NCI-H2107 treated with DMSO at 0.1 percent for 48 hours (cell line): ENCODE measurements around the gene TBL1XR1.

Source experiments
- DNase-seq: peaks from one replicate; lab custom pipeline; 2025; ENCODE audit not compliant: unreplicated experiment; lab: John Stamatoyannopoulos, UW

Gene TBL1XR1

GRCh38 chr3:177068967-177069366 lies 128.3 kb downstream of the TBL1XR1 start:
- DNase-seq, result no peak

GRCh38 chr3:177066068-177066467 lies 131.2 kb downstream of the TBL1XR1 start:
- no peak for DNase-seq

DNA sequence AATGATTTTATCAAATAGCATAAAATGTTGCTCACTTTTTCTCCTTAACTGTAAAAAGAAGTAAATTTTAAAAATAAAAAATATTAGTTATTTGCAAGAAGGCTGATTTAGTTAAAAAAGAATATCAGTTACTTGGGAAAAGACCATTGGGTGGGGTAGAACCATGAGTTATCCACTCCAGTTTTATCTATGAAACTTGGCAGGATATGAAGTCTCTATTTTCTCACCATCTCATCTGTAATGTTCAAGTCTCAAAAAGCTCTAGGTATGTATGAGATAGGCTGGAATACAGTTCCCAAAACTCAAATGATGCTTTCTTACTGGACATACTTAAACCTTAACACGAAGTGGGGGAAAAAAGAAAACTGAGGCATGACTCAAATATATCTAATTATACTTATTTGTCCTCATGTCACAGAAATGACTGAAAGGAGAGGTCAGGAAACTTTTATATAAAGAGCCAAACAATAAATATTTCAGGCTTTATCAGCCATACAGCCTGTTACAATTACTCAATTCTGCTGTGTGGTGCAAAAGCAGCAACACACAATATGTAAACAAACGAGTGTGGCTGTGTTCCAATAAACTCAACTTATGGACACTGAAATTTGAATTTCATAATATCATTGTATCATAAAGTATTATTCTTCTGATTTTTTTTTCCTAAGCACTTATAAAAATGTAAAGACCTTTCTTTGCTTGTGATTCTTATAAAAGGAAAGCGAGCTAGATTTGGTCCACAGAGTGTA lies 131.8 kb downstream of the TBL1XR1 start:
- no peak for DNase-seq

DNA sequence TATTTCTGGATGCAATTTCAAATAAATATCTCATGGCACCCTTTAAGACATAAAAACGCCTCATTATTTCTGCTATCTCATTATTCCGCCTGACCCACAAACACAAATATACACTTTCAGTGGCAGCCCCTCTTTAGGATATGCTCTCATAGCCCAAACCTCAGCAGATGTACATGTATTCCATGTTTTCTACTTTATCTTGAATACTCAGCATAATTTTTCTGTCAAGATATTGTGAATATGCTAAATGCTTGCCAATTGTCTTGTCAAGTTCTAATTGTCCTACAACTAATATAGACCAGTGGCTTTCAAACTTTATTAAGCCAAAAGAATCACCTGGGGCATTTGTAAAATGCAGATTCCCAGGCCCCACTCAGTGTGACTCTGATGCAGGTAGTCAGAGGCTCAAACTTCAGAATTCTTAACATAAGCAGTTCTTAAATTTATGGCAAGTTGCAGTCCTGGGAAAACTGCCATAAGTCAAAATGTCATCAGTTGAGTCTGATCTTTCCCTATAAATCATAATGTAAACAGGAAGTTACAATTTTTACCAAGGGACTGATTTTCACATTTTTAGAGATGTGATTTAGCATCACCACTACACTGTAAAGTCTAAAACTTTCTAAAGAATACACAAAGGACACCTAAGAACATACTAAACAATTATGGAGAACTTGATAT lies 135.1 kb downstream of the TBL1XR1 start:
- DNase-seq, result no peak

- no peak for DNase-seq
Measured at GRCh38 chr3:177061369-177061768, 135.9 kb downstream of the TBL1XR1 start.

DNA sequence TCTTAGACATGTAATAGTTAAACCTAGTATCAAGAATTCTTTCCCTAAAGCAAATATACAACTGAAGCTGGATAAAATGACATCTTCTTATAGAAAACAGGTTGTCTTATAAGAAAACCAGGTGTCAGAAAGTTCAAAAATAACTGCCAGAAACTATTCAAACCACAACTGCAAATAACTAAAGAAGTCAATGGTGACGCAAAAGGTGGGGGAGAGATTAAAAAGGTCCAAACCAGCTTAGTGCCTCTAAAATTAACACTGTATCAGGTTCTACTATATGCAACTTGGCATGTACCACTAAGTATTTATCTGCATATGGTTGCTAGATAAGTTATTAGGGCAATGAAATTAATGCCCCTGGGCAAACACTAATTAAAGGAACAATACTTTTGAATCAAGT lies 136.8 kb downstream of the TBL1XR1 start:
- DNase-seq, result no peak

- DNase-seq, result no peak
Measured at GRCh38 chr3:177058648-177059047, 138.6 kb downstream of the TBL1XR1 start.

DNA sequence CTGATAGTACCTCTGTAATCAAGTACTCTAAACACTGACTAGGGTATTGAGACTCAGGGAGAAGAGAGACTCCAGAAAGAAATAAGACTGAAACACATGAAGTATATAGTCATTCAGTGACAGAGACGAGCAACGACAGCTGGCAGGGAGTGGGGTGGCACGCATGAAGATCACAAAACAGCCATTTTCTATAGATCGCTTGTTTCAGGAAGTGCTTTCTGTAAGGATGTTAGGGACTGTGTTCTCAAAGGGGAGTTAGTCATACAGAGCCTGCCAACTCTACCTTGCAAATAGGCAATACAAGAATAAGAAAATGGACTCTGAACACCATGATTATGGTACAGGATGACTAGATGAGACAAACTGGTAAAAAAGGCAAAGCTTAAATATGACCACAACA lies 139.5 kb downstream of the TBL1XR1 start:
- DNase-seq, result no peak

DNA sequence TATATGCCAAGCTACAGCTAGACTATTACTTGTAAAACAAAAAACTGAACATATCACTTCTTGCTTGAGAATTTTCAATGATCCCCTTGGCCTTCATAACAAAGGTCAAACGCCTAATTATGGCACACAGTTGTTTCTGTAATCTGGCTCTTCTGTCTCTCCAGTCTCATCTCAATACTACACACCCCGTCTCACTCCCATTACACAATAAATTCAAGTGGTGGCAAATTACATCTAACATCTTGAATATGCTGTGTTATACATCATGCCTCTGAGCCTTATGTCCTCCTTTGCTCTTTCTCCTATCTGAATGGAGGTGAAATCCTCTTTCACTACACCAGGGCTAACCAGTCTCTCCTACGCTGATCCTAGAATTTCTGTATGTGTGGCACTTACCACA lies 140.4 kb downstream of the TBL1XR1 start:
- DNase-seq, result no peak

- DNase-seq, result no peak
Measured at GRCh38 chr3:177055605-177056571, 141.4 kb downstream of the TBL1XR1 start.

DNA sequence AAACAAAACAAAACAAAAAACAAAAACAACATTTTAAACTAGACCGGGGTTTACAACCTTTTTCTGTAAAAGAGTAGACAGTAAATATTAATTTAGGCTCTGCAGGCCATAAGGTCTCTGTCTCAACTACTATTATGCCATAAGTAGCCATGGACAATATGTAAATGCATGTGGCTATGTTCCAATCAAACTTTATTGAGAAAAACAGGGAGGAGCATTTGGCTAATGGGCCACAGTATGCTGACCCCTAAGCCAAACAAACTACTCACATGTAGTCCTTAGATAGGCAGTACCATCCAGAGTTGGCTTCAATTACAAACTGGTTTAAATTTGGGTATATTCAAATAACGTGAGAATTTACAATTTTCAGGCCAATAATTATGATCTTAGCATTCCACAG lies 144.2 kb downstream of the TBL1XR1 start:
- DNase-seq, result no peak

GRCh38 chr3:177051411-177051810 lies 145.9 kb downstream of the TBL1XR1 start:
- peak; percentile 62 for DNase-seq

DNA sequence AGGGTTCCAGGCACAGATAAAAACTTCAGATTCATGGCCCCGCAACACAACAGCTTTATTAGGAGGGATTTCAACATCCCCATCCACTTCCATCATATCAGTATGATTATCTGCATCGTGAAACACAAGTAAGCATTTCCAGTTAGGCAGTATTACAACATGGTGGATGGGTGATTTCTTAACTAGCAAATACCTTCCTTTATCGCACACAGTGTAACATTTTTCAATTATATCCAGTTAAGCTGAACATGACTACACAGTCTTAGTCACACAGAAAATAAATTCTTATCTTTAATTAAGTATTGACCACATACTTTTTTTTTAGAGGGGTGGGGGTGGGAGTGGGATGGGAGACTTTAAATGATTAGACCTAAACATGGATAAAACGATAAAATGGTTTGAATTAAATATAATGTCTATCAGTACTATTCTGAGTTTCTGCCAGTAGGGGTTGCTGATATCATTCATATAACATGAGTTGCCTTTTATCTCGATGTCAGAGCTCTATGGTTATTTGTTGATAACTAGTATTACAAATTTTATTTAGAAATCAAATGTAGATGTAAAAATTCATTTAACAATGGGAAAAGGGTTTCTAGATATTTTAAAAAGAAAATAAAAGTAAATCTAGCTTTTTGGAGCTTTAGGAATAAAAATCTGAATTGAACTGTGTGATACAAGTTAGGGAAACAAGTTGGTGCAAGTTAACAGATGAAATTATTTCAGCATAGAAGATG lies 146.6 kb downstream of the TBL1XR1 start:
- peak; percentile 88 for DNase-seq

- no peak for DNase-seq
Measured at GRCh38 chr3:177045767-177046166, 151.5 kb downstream of the TBL1XR1 start.

- no peak for DNase-seq
Measured at GRCh38 chr3:177045222-177045621, 152.1 kb downstream of the TBL1XR1 start.

DNA sequence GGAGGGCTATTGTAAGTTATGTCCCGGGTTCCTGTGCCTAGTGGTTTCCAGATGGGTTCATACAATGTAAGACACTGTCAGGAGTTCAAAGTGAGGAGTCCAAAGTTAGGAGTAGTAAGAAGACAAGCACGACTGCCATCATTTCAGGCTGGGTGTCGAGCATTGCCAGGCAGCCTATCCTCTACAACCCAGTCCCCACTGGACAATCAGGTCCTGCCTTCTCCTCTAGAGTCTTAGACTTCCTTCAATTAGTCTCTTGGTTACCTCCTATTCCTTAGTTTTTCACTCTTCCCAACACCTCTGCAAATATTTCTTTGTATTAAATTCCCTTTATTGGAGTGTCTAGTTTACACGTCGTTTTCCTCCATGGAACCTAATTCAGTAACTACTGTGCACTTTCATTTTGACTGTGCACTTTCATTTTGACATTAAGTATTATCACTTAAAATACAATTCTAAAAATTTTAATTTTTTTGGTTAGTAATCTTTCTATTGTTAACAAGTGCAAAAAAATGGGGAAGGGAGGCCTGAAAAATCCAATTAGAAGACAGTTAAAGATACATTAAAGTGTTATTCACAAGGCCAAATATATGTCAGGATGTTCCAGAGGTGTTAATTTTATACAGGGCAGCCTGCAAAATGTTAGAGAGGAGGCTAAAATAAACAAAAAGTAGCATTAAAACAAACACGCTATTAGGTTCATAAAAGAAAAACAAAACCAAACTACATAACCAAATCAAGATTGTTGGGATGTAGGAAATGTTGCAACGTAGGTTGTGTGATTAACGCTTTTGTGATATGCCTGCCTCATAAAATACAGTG lies 155.3 kb downstream of the TBL1XR1 start:
- no peak for DNase-seq

DNA sequence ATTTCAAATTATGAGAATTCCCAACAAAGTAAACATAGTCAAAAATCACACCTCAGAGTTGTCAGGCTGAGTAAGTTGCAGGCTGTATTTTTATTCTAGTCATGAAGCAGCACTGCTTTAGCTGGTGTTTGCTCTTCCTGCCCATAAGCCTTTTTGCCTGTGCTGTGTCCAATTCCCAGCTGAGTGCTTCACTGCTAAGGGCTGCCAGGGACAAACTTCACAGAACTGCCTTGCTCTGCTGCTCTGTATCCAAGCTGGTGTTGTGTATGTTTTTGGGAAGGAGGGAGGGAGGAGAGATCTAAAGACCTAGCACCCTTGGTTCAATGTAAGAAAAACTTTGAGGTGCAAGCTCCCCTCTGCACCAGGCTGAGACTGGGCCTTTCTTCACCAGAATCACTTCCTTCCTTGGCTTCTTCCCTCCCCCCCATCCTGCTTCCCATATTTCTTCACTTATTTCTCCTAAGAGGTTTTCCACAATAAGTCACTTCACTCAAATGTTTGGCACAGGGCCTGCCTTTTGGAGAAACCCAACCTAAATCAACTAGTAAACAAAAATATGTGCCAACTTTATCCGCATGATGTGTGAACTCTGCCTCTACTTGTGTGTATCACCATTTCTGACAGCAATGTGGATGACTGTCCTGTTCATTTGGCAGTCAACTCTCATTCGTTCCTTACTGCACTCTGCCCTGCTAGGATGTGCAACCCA lies 156.1 kb downstream of the TBL1XR1 start:
- no peak for DNase-seq

GRCh38 chr3:177039490-177040274 lies 157.6 kb downstream of the TBL1XR1 start:
- DNase-seq, result no peak

- DNase-seq, result no peak
Measured at GRCh38 chr3:177037241-177037640, 160.0 kb downstream of the TBL1XR1 start.
